DOHH2 (cell line): ENCODE results near the gene TOMM34.

Experiments
- EZH2phosphoT487 ChIP-seq: fragments of 200-600 bp; sonication (generic); IDR thresholded peaks from 2 replicates; pipeline ENCODE4 v1.6.1; 2017; ENCODE audit warnings: borderline replicate concordance, mild to moderate bottlenecking, antibody characterized with exemption, low read length, moderate library complexity, mixed read lengths
- TF ChIP-seq, protein P1 (sequence below): fragments of 200-600 bp; sonication (generic); IDR thresholded peaks from one replicate; pipeline ENCODE4 v1.5.1; 2014; ENCODE audit warnings: antibody characterized with exemption, mild to moderate bottlenecking, low read depth, low read length; ENCODE audit not compliant: poor library complexity, severe bottlenecking

DNA sequence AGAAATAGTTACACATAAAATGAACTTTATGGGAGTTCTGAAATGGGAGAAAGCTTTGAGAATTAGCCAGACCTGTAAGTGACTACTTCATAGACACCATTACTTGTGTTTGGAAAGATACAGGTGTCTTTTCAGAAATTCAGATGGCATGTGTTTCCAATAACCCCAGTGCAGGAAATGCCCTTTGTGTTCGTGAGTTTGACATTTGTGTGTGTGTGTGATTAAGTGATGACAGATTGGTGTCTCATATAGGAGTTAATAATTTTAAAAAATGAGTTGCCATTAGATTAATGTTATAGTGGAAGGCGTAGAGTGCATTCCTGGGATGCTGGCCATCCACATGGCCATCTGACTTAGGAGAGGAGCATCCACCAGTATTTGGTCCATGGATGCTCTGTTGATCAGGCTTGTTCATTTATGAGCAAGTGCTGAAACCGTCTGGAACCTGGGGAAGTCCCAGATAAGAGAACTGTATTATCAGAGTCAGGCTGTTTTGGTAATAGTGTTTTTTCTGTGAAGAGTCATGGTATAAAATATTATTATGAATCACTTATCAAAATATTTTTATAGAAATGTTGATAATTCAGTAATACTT lies 9.2 kb upstream of the TOMM34 start:
- TF ChIP-seq, protein P1, sequence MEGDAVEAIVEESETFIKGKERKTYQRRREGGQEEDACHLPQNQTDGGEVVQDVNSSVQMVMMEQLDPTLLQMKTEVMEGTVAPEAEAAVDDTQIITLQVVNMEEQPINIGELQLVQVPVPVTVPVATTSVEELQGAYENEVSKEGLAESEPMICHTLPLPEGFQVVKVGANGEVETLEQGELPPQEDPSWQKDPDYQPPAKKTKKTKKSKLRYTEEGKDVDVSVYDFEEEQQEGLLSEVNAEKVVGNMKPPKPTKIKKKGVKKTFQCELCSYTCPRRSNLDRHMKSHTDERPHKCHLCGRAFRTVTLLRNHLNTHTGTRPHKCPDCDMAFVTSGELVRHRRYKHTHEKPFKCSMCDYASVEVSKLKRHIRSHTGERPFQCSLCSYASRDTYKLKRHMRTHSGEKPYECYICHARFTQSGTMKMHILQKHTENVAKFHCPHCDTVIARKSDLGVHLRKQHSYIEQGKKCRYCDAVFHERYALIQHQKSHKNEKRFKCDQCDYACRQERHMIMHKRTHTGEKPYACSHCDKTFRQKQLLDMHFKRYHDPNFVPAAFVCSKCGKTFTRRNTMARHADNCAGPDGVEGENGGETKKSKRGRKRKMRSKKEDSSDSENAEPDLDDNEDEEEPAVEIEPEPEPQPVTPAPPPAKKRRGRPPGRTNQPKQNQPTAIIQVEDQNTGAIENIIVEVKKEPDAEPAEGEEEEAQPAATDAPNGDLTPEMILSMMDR = no peak
- TF ChIP-seq EZH2phosphoT487 = no peak
